Loucy (cell line): ENCODE results near the gene FRMD8.

Source experiments
- H2AFZ ChIP-seq: fragments of 200-600 bp; sonication (generic); 2 replicates; pipeline ENCODE4 v1.6.0; 2016; ENCODE audit warnings: antibody characterized with exemption, mild to moderate bottlenecking, low read length, moderate library complexity
- H3F3A ChIP-seq: fragments of 200-600 bp; 2 replicates; pipeline ENCODE4 v1.6.0; 2016; ENCODE audit warnings: antibody characterized with exemption, low read depth, mild to moderate bottlenecking
- H3K27me3 ChIP-seq: fragments of 200-600 bp; sonication (generic); 2 replicates; pipeline ENCODE4 v1.6.1; 2014; ENCODE audit warnings: low read length, mild to moderate bottlenecking; ENCODE audit not compliant: insufficient read depth, poor library complexity, severe bottlenecking
- H3K36me3 ChIP-seq: fragments of 200-600 bp; sonication (generic); 2 replicates; pipeline ENCODE4 v1.6.1; 2016; ENCODE audit warnings: low read length; ENCODE audit not compliant: insufficient read depth
- H3K4me1 ChIP-seq: fragments of 200-600 bp; sonication (generic); 2 replicates; pipeline ENCODE4 v1.5.1; 2014; ENCODE audit warnings: low read length, mild to moderate bottlenecking; ENCODE audit not compliant: insufficient read depth, poor library complexity, severe bottlenecking
- H3K4me2 ChIP-seq: fragments of 200-600 bp; sonication (generic); 2 replicates; pipeline ENCODE4 v1.6.0; 2014; ENCODE audit warnings: antibody characterized with exemption, low read length, low read depth, mild to moderate bottlenecking; ENCODE audit not compliant: poor library complexity, severe bottlenecking
- H3K4me3 ChIP-seq: fragments of 200-600 bp; sonication (generic); 2 replicates; pipeline ENCODE4 v1.5.1; 2014; ENCODE audit warnings: low read length, mild to moderate bottlenecking, mixed read lengths; ENCODE audit not compliant: poor library complexity, severe bottlenecking
- H3K79me2 ChIP-seq: fragments of 200-600 bp; sonication (generic); 2 replicates; pipeline ENCODE4 v1.6.1; 2014; ENCODE audit warnings: low read length; ENCODE audit not compliant: insufficient read depth
- H3K9ac ChIP-seq: fragments of 200-600 bp; sonication (generic); 2 replicates; pipeline ENCODE4 v1.6.0; 2014; ENCODE audit warnings: mild to moderate bottlenecking, low read depth, low read length, moderate library complexity; ENCODE audit not compliant: poor library complexity, severe bottlenecking
- H3K9me2 ChIP-seq: fragments of 200-600 bp; sonication (generic); replicated peaks from 2 replicates; pipeline ENCODE4 v1.6.1; 2016; ENCODE audit warnings: low read depth, low read length, mixed read lengths
- H3K9me3 ChIP-seq: fragments of 200-600 bp; sonication (generic); 2 replicates; pipeline ENCODE4 v1.6.1; 2014; ENCODE audit warnings: mild to moderate bottlenecking, antibody characterized with exemption, low read length, low read depth; ENCODE audit not compliant: insufficient read depth
- H4K20me1 ChIP-seq: fragments of 200-600 bp; sonication (generic); 2 replicates; pipeline ENCODE4 v1.6.0; 2014; ENCODE audit warnings: antibody characterized with exemption, low read length, mild to moderate bottlenecking; ENCODE audit not compliant: insufficient read depth, poor library complexity, severe bottlenecking
- CTCF ChIP-seq: fragments of 200-600 bp; sonication (generic); conservative IDR thresholded peaks from 2 replicates; pipeline ENCODE4 v1.5.1; 2014; ENCODE audit warnings: mild to moderate bottlenecking, antibody characterized with exemption, low read length
- EZH2phosphoT487 ChIP-seq: fragments of 200-600 bp; IDR thresholded peaks from 2 replicates; pipeline ENCODE4 v1.6.1; 2018; ENCODE audit warnings: antibody characterized with exemption, mild to moderate bottlenecking, moderate library complexity, borderline replicate concordance

Gene FRMD8

GRCh38 chr11:65392186-65392829 is 5.9 kb downstream of the FRMD8 start:
- no peak overlapping the region for H2AFZ ChIP-seq
- no peaks in the 10 kb centered on the region for H3K9me2 ChIP-seq
- no peak overlapping the region for H3K4me3 ChIP-seq
- no peaks in the 10 kb centered on the region for H3K9me3 ChIP-seq
- TF ChIP-seq EZH2phosphoT487 (no peak), CTCF (0 out of 2 replicates have a peak, but pooled peaks have one; percentile 12)
- H3F3A ChIP-seq = no peaks in the 10 kb centered on the region
- peaks cover 17% of the 10 kb centered on the region; the same call in 1 of the 2 replicates for H3K36me3 ChIP-seq
- H4K20me1 ChIP-seq = peaks cover 15% of the 10 kb centered on the region
- no peak overlapping the region for H3K9ac ChIP-seq
- H3K4me1 ChIP-seq = peaks cover 37% of the 10 kb centered on the region
- no peak overlapping the region for H3K4me2 ChIP-seq
- H3K27me3 ChIP-seq = no peaks in the 10 kb centered on the region
- peaks cover 63% of the 10 kb centered on the region for H3K79me2 ChIP-seq

GRCh38 chr11:65392899-65393298 is 6.5 kb downstream of the FRMD8 start:
- Histone ChIP-seq H3K4me3 (no peak overlapping the region), H2AFZ (no peak overlapping the region), H3F3A (no peaks in the 10 kb centered on the region), H3K9me2 (no peaks in the 10 kb centered on the region), H3K27me3 (no peaks in the 10 kb centered on the region), H3K9ac (no peak overlapping the region), H3K4me1 (peaks cover 35% of the 10 kb centered on the region), H3K79me2 (peaks cover 57% of the 10 kb centered on the region), H3K36me3 (peaks cover 19% of the 10 kb centered on the region; the same call in 1 of the 2 replicates), H3K9me3 (no peaks in the 10 kb centered on the region), H3K4me2 (no peak overlapping the region), H4K20me1 (peaks cover 15% of the 10 kb centered on the region)
- TF ChIP-seq EZH2phosphoT487 (no peak), CTCF (no peak)

- Histone ChIP-seq H3K27me3 (no peaks in the 10 kb centered on the region), H3K36me3 (peaks cover 24% of the 10 kb centered on the region; the same call in 1 of the 2 replicates)
These were observed 7.2 kb downstream of the FRMD8 start for GRCh38 chr11:65393513-65394079.

More at GRCh38 chr11:65393513-65394079, 7.2 kb downstream of the FRMD8 start:
- no peaks in the 10 kb centered on the region for H3K9me3 ChIP-seq
- H3K4me1 ChIP-seq = peaks cover 28% of the 10 kb centered on the region
- no peak overlapping the region for H3K4me2 ChIP-seq
- peaks cover 15% of the 10 kb centered on the region for H4K20me1 ChIP-seq
- no peaks in the 10 kb centered on the region for H3F3A ChIP-seq
- no peak overlapping the region for H3K4me3 ChIP-seq
- no peak overlapping the region for H2AFZ ChIP-seq
- peaks cover 50% of the 10 kb centered on the region for H3K79me2 ChIP-seq
- no peak overlapping the region for H3K9ac ChIP-seq
- no peak for TF ChIP-seq EZH2phosphoT487
- no peak for TF ChIP-seq CTCF
- no peaks in the 10 kb centered on the region for H3K9me2 ChIP-seq
